Astrocyte (in vitro differentiated cells and primary cell): ENCODE results near the gene PLCL1. TPM values are rescaled to one million over a fixed set of nuclear protein-coding genes. Genes with fewer than 3 reads are reported as not detected.

ENCODE experiments used
- DNase-seq: peaks from one replicate; pipeline ENCODE4 v3.0.0-alpha.2; 2010; ENCODE audit warnings: low read depth
- FAIRE-seq: peaks from 2 replicates; lab custom pipeline; 2011; peaks lifted over from hg19 to GRCh38; lab: Jason Lieb, UNC
- H2AFZ ChIP-seq: 2 replicates; pipeline ENCODE4 v1.6.0; 2012; ENCODE audit warnings: low read depth, low read length, inconsistent platforms
- H3K27ac ChIP-seq: 2 replicates; pipeline ENCODE4 v1.5.1; 2011; ENCODE audit warnings: low read depth, low read length, inconsistent platforms
- H3K27me3 ChIP-seq: 2 replicates; pipeline ENCODE4 v1.6.0; 2011; ENCODE audit warnings: low read length, inconsistent platforms; ENCODE audit not compliant: insufficient read depth
- H3K36me3 ChIP-seq: 2 replicates; pipeline ENCODE4 v1.5.1; 2011; ENCODE audit warnings: low read length, inconsistent platforms; ENCODE audit not compliant: insufficient read depth
- H3K4me1 ChIP-seq: 2 replicates; pipeline ENCODE4 v1.5.1; 2011; ENCODE audit warnings: low read length, inconsistent platforms; ENCODE audit not compliant: insufficient read depth
- H3K4me2 ChIP-seq: 2 replicates; pipeline ENCODE4 v1.6.0; 2012; ENCODE audit warnings: low read length, inconsistent platforms
- H3K4me3 ChIP-seq: 2 replicates; pipeline ENCODE4 v1.5.1; 2011; ENCODE audit warnings: low read depth, mild to moderate bottlenecking, low read length, inconsistent platforms; ENCODE audit not compliant: insufficient read depth
- H3K79me2 ChIP-seq: 2 replicates; pipeline ENCODE4 v1.6.0; 2012; ENCODE audit warnings: mild to moderate bottlenecking, low read length, inconsistent platforms; ENCODE audit not compliant: insufficient read depth
- H3K9ac ChIP-seq: 2 replicates; pipeline ENCODE4 v1.6.0; 2012; ENCODE audit warnings: mild to moderate bottlenecking, low read length, inconsistent platforms
- H3K9me3 ChIP-seq: 2 replicates; pipeline ENCODE4 v1.5.1; 2012; ENCODE audit warnings: low read depth, mild to moderate bottlenecking, low read length, inconsistent platforms; ENCODE audit not compliant: insufficient read depth
- H4K20me1 ChIP-seq: 2 replicates; pipeline ENCODE4 v1.6.0; 2012; ENCODE audit warnings: low read length, inconsistent platforms; ENCODE audit not compliant: insufficient read depth
- H3K27ac Mint-ChIP-seq: one replicate; pipeline ENCODE4 v1.8.0; 2021; ENCODE audit warnings: mild to moderate bottlenecking, mixed read lengths; ENCODE audit not compliant: unreplicated experiment
- H3K27me3 Mint-ChIP-seq: one replicate; pipeline ENCODE4 v1.8.0; 2021; ENCODE audit warnings: low read depth, mixed read lengths; ENCODE audit not compliant: unreplicated experiment
- H3K36me3 Mint-ChIP-seq: one replicate; pipeline ENCODE4 v1.8.0; 2021; ENCODE audit warnings: low read depth, mixed read lengths; ENCODE audit not compliant: unreplicated experiment
- H3K4me1 Mint-ChIP-seq: one replicate; pipeline ENCODE4 v1.8.0; 2021; ENCODE audit warnings: low read depth, mixed read lengths; ENCODE audit not compliant: unreplicated experiment
- H3K4me3 Mint-ChIP-seq: one replicate; pipeline ENCODE4 v1.8.0; 2021; ENCODE audit warnings: mild to moderate bottlenecking, moderate library complexity, mixed read lengths; ENCODE audit not compliant: unreplicated experiment
- H3K9me3 Mint-ChIP-seq: one replicate; pipeline ENCODE4 v1.8.0; 2021; ENCODE audit warnings: mild to moderate bottlenecking, mixed read lengths; ENCODE audit not compliant: unreplicated experiment
- CTCF ChIP-seq: IDR thresholded peaks from 2 replicates; pipeline ENCODE4 v1.5.1; 2011; ENCODE audit warnings: low read depth, mild to moderate bottlenecking, inconsistent platforms, low read length, moderate library complexity; ENCODE audit not compliant: insufficient read depth
- EZH2 ChIP-seq: IDR thresholded peaks from 2 replicates; pipeline ENCODE4 v1.6.1; 2012; ENCODE audit warnings: mild to moderate bottlenecking, low read length, inconsistent platforms; ENCODE audit not compliant: insufficient read depth
- total RNA-seq: library from RNA; stranded (reverse); gene quantifications from 2 replicates; pipeline ENCODE4 v1.2.1, GENCODE V29; 2021

Gene PLCL1
- total RNA-seq, 1 donor from 2014 or later: 0.84 TPM

- Mint-ChIP-seq H3K27ac (no peak overlapping the region), H3K36me3 (no peaks in the 10 kb centered on the region), H3K4me1 (no peaks in the 10 kb centered on the region), H3K9me3 (peaks cover 2% of the 10 kb centered on the region), H3K27me3 (no peaks in the 10 kb centered on the region), H3K4me3 (no peak overlapping the region)
- Histone ChIP-seq H3K27me3 (no peaks in the 10 kb centered on the region), H4K20me1 (no peaks in the 10 kb centered on the region), H3K4me2 (no peak overlapping the region), H3K36me3 (no peaks in the 10 kb centered on the region), H3K27ac (no peak overlapping the region), H3K4me1 (no peaks in the 10 kb centered on the region), H3K4me3 (no peak overlapping the region), H3K79me2 (no peaks in the 10 kb centered on the region), H2AFZ (no peak overlapping the region), H3K9me3 (no peaks in the 10 kb centered on the region), H3K9ac (no peak overlapping the region)
- no peak for FAIRE-seq
- DNase-seq: no peak
- TF ChIP-seq EZH2 (no peak), CTCF (no peak)
Observed at GRCh38 chr2:198033626-198034025, 229.2 kb downstream of the PLCL1 start.

- Histone ChIP-seq H3K9ac (no peak overlapping the region), H3K27ac (no peak overlapping the region), H4K20me1 (no peaks in the 10 kb centered on the region), H3K27me3 (no peaks in the 10 kb centered on the region), H3K4me2 (no peak overlapping the region), H2AFZ (no peak overlapping the region), H3K9me3 (no peaks in the 10 kb centered on the region), H3K4me1 (no peaks in the 10 kb centered on the region), H3K36me3 (no peaks in the 10 kb centered on the region), H3K79me2 (no peaks in the 10 kb centered on the region), H3K4me3 (no peak overlapping the region)
- Mint-ChIP-seq H3K27me3 (no peaks in the 10 kb centered on the region), H3K4me3 (no peak overlapping the region), H3K9me3 (peaks cover 2% of the 10 kb centered on the region), H3K4me1 (no peaks in the 10 kb centered on the region), H3K27ac (no peak overlapping the region), H3K36me3 (no peaks in the 10 kb centered on the region)
- TF ChIP-seq CTCF: no peak
- TF ChIP-seq EZH2: no peak
- DNase-seq (no peak), FAIRE-seq (no peak)
Observed at GRCh38 chr2:198036029-198036879, 231.9 kb downstream of the PLCL1 start.

GRCh38 chr2:198040835-198041234 is 236.4 kb downstream of the PLCL1 start:
- Histone ChIP-seq H3K4me1 (no peaks in the 10 kb centered on the region), H3K9ac (no peak overlapping the region), H3K36me3 (no peaks in the 10 kb centered on the region), H4K20me1 (no peaks in the 10 kb centered on the region), H3K4me2 (no peak overlapping the region), H3K27ac (no peak overlapping the region), H3K79me2 (no peaks in the 10 kb centered on the region), H3K9me3 (no peaks in the 10 kb centered on the region), H2AFZ (no peak overlapping the region), H3K4me3 (no peak overlapping the region), H3K27me3 (no peaks in the 10 kb centered on the region)
- no peaks in the 10 kb centered on the region for H3K9me3 Mint-ChIP-seq
- H3K4me1 Mint-ChIP-seq: no peaks in the 10 kb centered on the region
- no peaks in the 10 kb centered on the region for H3K36me3 Mint-ChIP-seq
- DNase-seq: no peak
- H3K27me3 Mint-ChIP-seq: no peaks in the 10 kb centered on the region
- FAIRE-seq: no peak
- H3K4me3 Mint-ChIP-seq: no peak overlapping the region
- no peak for TF ChIP-seq EZH2
- TF ChIP-seq CTCF: no peak
- no peak overlapping the region for H3K27ac Mint-ChIP-seq
